ENCODE measurements around the gene CST9. TPM values are rescaled to one million over a fixed set of nuclear protein-coding genes. Genes with fewer than 3 reads are reported as not detected.

CST9 gene
- total RNA-seq, 2 experiments from 2014 or later, result not detected

- H3K4me3 ChIP-seq (ENCODE audit: low read length), result no peak overlapping the region
- H3K27ac ChIP-seq (ENCODE audit: low read depth in 1 of 2, low read length in 2 of 2), result no peak overlapping the region
- no peak for TF ChIP-seq CTCF (IDR thresholded peaks at IDR 0.05)
- H3K4me1 ChIP-seq (ENCODE audit: insufficient read depth, low read length), result no peaks in the 10 kb centered on the region
- Mint-ChIP-seq H3K27me3 (peaks cover 8% of the 10 kb centered on the region), H3K4me1 (ENCODE audit: low read depth) (no peaks in the 10 kb centered on the region), H3K27ac (no peak overlapping the region), H3K9me3 (no peaks in the 10 kb centered on the region), H3K4me3 (no peak overlapping the region), H3K36me3 (ENCODE audit: low read depth) (no peaks in the 10 kb centered on the region)
- no peaks in the 10 kb centered on the region for H3K9me3 ChIP-seq (ENCODE audit: control insufficient read depth in 1 of 2, insufficient read depth in 1 of 2, low read length in 2 of 2)
- intact Hi-C loops (cut with DNase I, micrococcal nuclease), result no loop called here
- H3K27me3 ChIP-seq (ENCODE audit: control insufficient read depth in 1 of 2, insufficient read depth in 2 of 2, low read length in 2 of 2), result peaks cover 0 to 4% of the 10 kb centered on the region in 2 experiments
- CTCF ChIA-PET, result no interaction called here
- H3K36me3 ChIP-seq (ENCODE audit: insufficient read depth, low read length), result no peaks in the 10 kb centered on the region
- ATAC-seq (ENCODE audit: poor library complexity) (no peak), DNase-seq (no peak)
- POLR2A ChIA-PET, result no interaction called here
Measured at GRCh38 chr20:23629017-23629541, 23.4 kb upstream of the CST9 start.

GRCh38 chr20:23628402-23629016, 22.8 kb upstream of the CST9 start:
- ChIA-PET POLR2A (no interaction called here), CTCF (no interaction called here)
- Histone ChIP-seq H3K27me3 (ENCODE audit: control insufficient read depth in 1 of 2, insufficient read depth in 2 of 2, low read length in 2 of 2) (peaks cover 0 to 4% of the 10 kb centered on the region in 2 experiments), H3K36me3 (ENCODE audit: insufficient read depth, low read length) (no peaks in the 10 kb centered on the region), H3K4me1 (ENCODE audit: insufficient read depth, low read length) (no peaks in the 10 kb centered on the region), H3K27ac (ENCODE audit: low read depth in 1 of 2, low read length in 2 of 2) (no peak overlapping the region), H3K9me3 (ENCODE audit: control insufficient read depth in 1 of 2, insufficient read depth in 1 of 2, low read length in 2 of 2) (no peaks in the 10 kb centered on the region), H3K4me3 (ENCODE audit: low read length) (no peak overlapping the region)
- Mint-ChIP-seq H3K9me3 (no peaks in the 10 kb centered on the region), H3K27me3 (peaks cover 5% of the 10 kb centered on the region), H3K4me1 (ENCODE audit: low read depth) (no peaks in the 10 kb centered on the region), H3K36me3 (ENCODE audit: low read depth) (no peaks in the 10 kb centered on the region), H3K4me3 (no peak overlapping the region), H3K27ac (no peak overlapping the region)
- DNase-seq (no peak), ATAC-seq (ENCODE audit: poor library complexity) (no peak)
- TF ChIP-seq CTCF (IDR thresholded peaks at IDR 0.05), result no peak
- intact Hi-C loops (cut with DNase I, micrococcal nuclease), result no loop called here

- DNase-seq (no peak), ATAC-seq (ENCODE audit: poor library complexity) (no peak)
- no peak overlapping the region for H3K27ac ChIP-seq (ENCODE audit: low read depth in 1 of 2, low read length in 2 of 2)
- Mint-ChIP-seq H3K9me3 (no peaks in the 10 kb centered on the region), H3K4me1 (ENCODE audit: low read depth) (no peaks in the 10 kb centered on the region), H3K27ac (no peak overlapping the region), H3K27me3 (no peaks in the 10 kb centered on the region), H3K4me3 (no peak overlapping the region), H3K36me3 (ENCODE audit: low read depth) (no peaks in the 10 kb centered on the region)
- H3K36me3 ChIP-seq (ENCODE audit: insufficient read depth, low read length), result no peaks in the 10 kb centered on the region
- no peak for TF ChIP-seq CTCF (IDR thresholded peaks at IDR 0.05)
- POLR2A ChIA-PET, result no interaction called here
- H3K9me3 ChIP-seq (ENCODE audit: control insufficient read depth in 1 of 2, insufficient read depth in 1 of 2, low read length in 2 of 2), result no peaks in the 10 kb centered on the region
- CTCF ChIA-PET, result no interaction called here
- no peaks in the 10 kb centered on the region for H3K4me1 ChIP-seq (ENCODE audit: insufficient read depth, low read length)
- intact Hi-C loops (cut with DNase I, micrococcal nuclease), result no loop called here
- H3K27me3 ChIP-seq (ENCODE audit: control insufficient read depth in 1 of 2, insufficient read depth in 2 of 2, low read length in 2 of 2), result peaks cover 0 to 4% of the 10 kb centered on the region in 2 experiments
- H3K4me3 ChIP-seq (ENCODE audit: low read length), result no peak overlapping the region
Measured at GRCh38 chr20:23627501-23627900, 21.8 kb upstream of the CST9 start.

All from CD4-positive, alpha-beta T cell (primary cell).